ENCODE data around the gene KRT27. TPM values are rescaled to one million over a fixed set of nuclear protein-coding genes. Genes with fewer than 3 reads are reported as not detected.
A peak's percentile ranks its signal among the peaks of the same experiment; 100 is the strongest.

KRT27 gene
- total and polyA plus RNA-seq, 10 of the 15 experiments (the other 5 are each of a cell fraction or from before 2014, with no cell fraction given): not detected

DNA sequence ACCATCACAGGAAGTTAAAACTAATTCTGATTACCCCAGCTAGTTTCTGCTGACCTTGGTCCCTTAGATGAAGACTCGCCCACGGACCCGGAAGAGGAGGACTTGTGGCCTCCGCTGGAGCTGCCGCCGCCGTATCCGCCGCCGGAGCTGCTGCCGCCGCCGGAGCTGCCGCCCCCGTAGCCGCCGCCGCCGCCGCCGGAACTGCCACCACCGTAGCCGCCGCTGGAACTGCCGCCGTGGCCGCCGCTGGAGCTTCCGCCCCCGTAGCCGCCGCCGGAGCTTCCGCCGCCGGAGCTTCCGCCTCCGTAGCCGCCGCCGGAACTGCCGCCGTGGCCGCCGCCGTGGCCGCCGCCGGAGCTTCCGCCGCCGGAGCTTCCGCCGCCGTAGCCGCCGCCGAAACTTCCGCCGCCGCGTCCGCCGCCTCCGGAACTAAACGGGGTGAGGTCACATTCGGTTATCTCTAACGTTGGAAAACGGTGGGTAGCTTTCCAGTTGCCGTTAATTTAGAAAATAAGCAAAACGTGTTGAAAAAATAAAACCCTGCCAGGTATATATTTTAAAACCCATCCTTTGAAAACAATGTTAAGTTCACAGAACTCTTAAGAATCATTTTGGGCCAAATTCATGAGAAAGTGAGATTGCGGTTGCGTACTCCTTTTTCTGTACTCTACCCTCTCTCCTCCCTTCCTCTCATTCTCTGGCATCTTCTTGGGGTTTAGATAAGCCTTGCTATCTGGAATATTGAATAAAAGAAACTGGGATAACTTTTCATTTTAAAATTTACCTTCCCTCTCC is 36.6 kb upstream of the KRT27 start (continued):
- TF ChIP-seq ASH2L (IDR thresholded peaks at IDR 0.05; ENCODE audit: borderline replicate concordance, low read depth) (no peak), HCFC1 (IDR thresholded peaks at IDR 0.05; ENCODE audit: low read length) (peak; percentile 37; the same call in 1 of the 2 replicates), NR2F1 (conservative IDR thresholded peaks at IDR 0.05) (no peak), TAF1 (IDR thresholded peaks at IDR 0.05; ENCODE audit: borderline replicate concordance, low read depth, low read length) (peak; percentile 37; the same call in 1 of the 2 replicates), EGR1 (IDR thresholded peaks at IDR 0.05; ENCODE audit: borderline replicate concordance in 1 of 2, low read depth in 2 of 2, low read length in 2 of 2) (peak in 1 of 2 experiments; percentile 80; a peak in 2 of 3 replicates), CBX5 (IDR thresholded peaks at IDR 0.05; ENCODE audit: low read depth) (0 out of 2 replicates have a peak, but pooled peaks have one; percentile 9), SIX5 (IDR thresholded peaks at IDR 0.05; ENCODE audit: low read depth, low read length, severe bottlenecking) (peak; percentile 22), KLF5 (IDR thresholded peaks at IDR 0.05; ENCODE audit: partially characterized antibody) (no peak), IKZF2 (IDR thresholded peaks at IDR 0.05) (0 out of 4 replicates have a peak, but pooled peaks of 1 of the 2 experiments have one; percentile 22), IKZF1 (conservative IDR thresholded peaks at IDR 0.05) (peak; percentile 77), SIN3A (IDR thresholded peaks at IDR 0.05; ENCODE audit: low read depth, low read length) (no peak), YBX1 (IDR thresholded peaks at IDR 0.05) (no peak)
- TF ChIP-seq, protein P1, sequence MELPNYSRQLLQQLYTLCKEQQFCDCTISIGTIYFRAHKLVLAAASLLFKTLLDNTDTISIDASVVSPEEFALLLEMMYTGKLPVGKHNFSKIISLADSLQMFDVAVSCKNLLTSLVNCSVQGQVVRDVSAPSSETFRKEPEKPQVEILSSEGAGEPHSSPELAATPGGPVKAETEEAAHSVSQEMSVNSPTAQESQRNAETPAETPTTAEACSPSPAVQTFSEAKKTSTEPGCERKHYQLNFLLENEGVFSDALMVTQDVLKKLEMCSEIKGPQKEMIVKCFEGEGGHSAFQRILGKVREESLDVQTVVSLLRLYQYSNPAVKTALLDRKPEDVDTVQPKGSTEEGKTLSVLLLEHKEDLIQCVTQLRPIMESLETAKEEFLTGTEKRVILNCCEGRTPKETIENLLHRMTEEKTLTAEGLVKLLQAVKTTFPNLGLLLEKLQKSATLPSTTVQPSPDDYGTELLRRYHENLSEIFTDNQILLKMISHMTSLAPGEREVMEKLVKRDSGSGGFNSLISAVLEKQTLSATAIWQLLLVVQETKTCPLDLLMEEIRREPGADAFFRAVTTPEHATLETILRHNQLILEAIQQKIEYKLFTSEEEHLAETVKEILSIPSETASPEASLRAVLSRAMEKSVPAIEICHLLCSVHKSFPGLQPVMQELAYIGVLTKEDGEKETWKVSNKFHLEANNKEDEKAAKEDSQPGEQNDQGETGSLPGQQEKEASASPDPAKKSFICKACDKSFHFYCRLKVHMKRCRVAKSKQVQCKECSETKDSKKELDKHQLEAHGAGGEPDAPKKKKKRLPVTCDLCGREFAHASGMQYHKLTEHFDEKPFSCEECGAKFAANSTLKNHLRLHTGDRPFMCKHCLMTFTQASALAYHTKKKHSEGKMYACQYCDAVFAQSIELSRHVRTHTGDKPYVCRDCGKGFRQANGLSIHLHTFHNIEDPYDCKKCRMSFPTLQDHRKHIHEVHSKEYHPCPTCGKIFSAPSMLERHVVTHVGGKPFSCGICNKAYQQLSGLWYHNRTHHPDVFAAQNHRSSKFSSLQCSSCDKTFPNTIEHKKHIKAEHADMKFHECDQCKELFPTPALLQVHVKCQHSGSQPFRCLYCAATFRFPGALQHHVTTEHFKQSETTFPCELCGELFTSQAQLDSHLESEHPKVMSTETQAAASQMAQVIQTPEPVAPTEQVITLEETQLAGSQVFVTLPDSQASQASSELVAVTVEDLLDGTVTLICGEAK (IDR thresholded peaks at IDR 0.05; ENCODE audit: borderline replicate concordance): peak; percentile 79; the same call in 1 of the 2 replicates

All from GM12878 (cell line).